A549 (cell line): ENCODE data around the gene SCPEP1. TPM values are rescaled to one million over a fixed set of nuclear protein-coding genes. Genes with fewer than 3 reads are reported as not detected.

ENCODE experiments used
- ATAC-seq, 2 experiments: fragments of 200-7000 bp in 1 of 2; fragments of >200 bp in 1 of 2; cut with Nextera tagmentation in 1 of 2; cut with Tn5 transposase in 1 of 2; 3 replicates each; pipeline versions ENCODE4 v1.8.0 to v1.9.1; 2018 to 2020; ENCODE audit warnings: mild to moderate bottlenecking in 1 of 2, moderate library complexity in 1 of 2
- CTCF ChIA-PET: fragments of 300-600 bp; sonication (Branson Sonifier 250); formaldehyde crosslinking; extraction: SDS; loops from one replicate; lab custom pipeline; 2021; ENCODE audit warnings: antibody characterized with exemption, inconsistent platforms; lab: Yijun Ruan, JAX
- POLR2A ChIA-PET: fragments of 350-600 bp; formaldehyde crosslinking; extraction: SDS; loops from one replicate; lab custom pipeline; 2021; ENCODE audit warnings: antibody characterized with exemption, inconsistent platforms; lab: Yijun Ruan, JAX
- DNase-seq, 2 experiments: peaks; one replicate each; pipeline versions ENCODE4 v3.0.0 to v3.0.0-alpha.2; 2011 to 2016; ENCODE audit warnings: low read depth in 1 of 2, low spot score in 1 of 2
- FAIRE-seq: peaks from 2 replicates; lab custom pipeline; 2011; peaks lifted over from hg19 to GRCh38; lab: Jason Lieb, UNC
- H3K27ac ChIP-seq, 2 experiments: fragments of >200 bp; sonication (Bioruptor Twin); formaldehyde crosslinking; 3 replicates each; pipeline ENCODE4 v1.5.1; 2016 to 2017
- H3K4me1 ChIP-seq: fragments of >200 bp; sonication (Bioruptor Twin); formaldehyde crosslinking; 3 replicates; pipeline ENCODE4 v1.6.1; 2016
- H3K4me2 ChIP-seq: fragments of >200 bp; sonication (Bioruptor Twin); formaldehyde crosslinking; 3 replicates; pipeline ENCODE4 v1.6.1; 2016
- H3K4me3 ChIP-seq: fragments of >200 bp; sonication (Bioruptor Twin); formaldehyde crosslinking; 3 replicates; pipeline ENCODE4 v1.5.1; 2016
- H3K9me3 ChIP-seq: fragments of >200 bp; sonication (Bioruptor Twin); formaldehyde crosslinking; 3 replicates; pipeline ENCODE4 v1.6.1; 2016
- CBX2 ChIP-seq: fragments of 200-600 bp; sonication (generic); IDR thresholded peaks from 2 replicates; pipeline ENCODE4 v1.6.1; 2016; ENCODE audit warnings: low read depth, mild to moderate bottlenecking, borderline replicate concordance
- CBX8 ChIP-seq: fragments of 200-600 bp; sonication (generic); IDR thresholded peaks from 2 replicates; pipeline ENCODE4 v1.6.1; 2016
- EHMT2 ChIP-seq: fragments of 200-600 bp; sonication (generic); IDR thresholded peaks from 2 replicates; pipeline ENCODE4 v1.6.1; 2016; ENCODE audit warnings: antibody characterized with exemption, low read depth, mild to moderate bottlenecking, moderate library complexity
- ELK1 ChIP-seq: fragments of 150-350 bp; IDR thresholded peaks from 2 replicates; pipeline ENCODE4 v1.6.1; 2014; ENCODE audit warnings: low read depth, mild to moderate bottlenecking, low read length
- EP300 ChIP-seq, 2 experiments: fragments of >200 bp; sonication (Bioruptor Twin); formaldehyde crosslinking; IDR thresholded peaks; 2 replicates in 1 of 2; 3 replicates in 1 of 2; pipeline ENCODE4 v1.6.1; 2016 to 2017
- FOSB ChIP-seq: fragments of 250-450 bp; sonication (Bioruptor Pico); IDR thresholded peaks from 2 replicates; pipeline ENCODE4 v1.5.0; 2020; ENCODE audit warnings: mild to moderate bottlenecking, moderate library complexity
- GATA3 ChIP-seq: IDR thresholded peaks from 2 replicates; pipeline ENCODE4 v1.6.1; 2012; ENCODE audit warnings: borderline replicate concordance
- HEYL ChIP-seq: fragments of 250-450 bp; sonication (Bioruptor Pico); IDR thresholded peaks from 2 replicates; pipeline ENCODE4 v1.8.0; 2021; ENCODE audit warnings: mild to moderate bottlenecking, moderate library complexity
- HOXB13 ChIP-seq: fragments of 250-450 bp; sonication (Bioruptor Pico); IDR thresholded peaks from 2 replicates; pipeline ENCODE4 v1.5.0; 2020; ENCODE audit warnings: low read depth, mild to moderate bottlenecking, moderate library complexity
- MAFK ChIP-seq: fragments of 450-650 bp; IDR thresholded peaks from 2 replicates; pipeline ENCODE4 v1.6.1; 2014; ENCODE audit not compliant: partially characterized antibody
- MAX ChIP-seq: IDR thresholded peaks from 2 replicates; pipeline ENCODE4 v1.6.1; 2012
- MAZ ChIP-seq: fragments of 150-350 bp; IDR thresholded peaks from 2 replicates; pipeline ENCODE4 v1.6.1; 2014; ENCODE audit warnings: antibody characterized with exemption, low read depth, low read length, borderline replicate concordance
- NFE2L2 ChIP-seq: fragments of 150-350 bp; conservative IDR thresholded peaks from 2 replicates; pipeline ENCODE4 v1.6.1; 2014; ENCODE audit warnings: low read length
- NR3C1 ChIP-seq: fragments of >200 bp; sonication (Bioruptor Twin); formaldehyde crosslinking; IDR thresholded peaks from 3 replicates; pipeline ENCODE4 v1.6.1; 2017
- PBX3 ChIP-seq: IDR thresholded peaks from 2 replicates; pipeline ENCODE4 v1.6.1; 2012
- PHF8 ChIP-seq: fragments of 200-600 bp; sonication (generic); IDR thresholded peaks from 2 replicates; pipeline ENCODE4 v1.6.1; 2016; ENCODE audit warnings: low read depth, mild to moderate bottlenecking, antibody characterized with exemption, moderate library complexity, borderline replicate concordance
- RARB ChIP-seq: fragments of 250-450 bp; sonication (Bioruptor Pico); IDR thresholded peaks from 2 replicates; pipeline ENCODE4 v1.8.0; 2021; ENCODE audit warnings: mild to moderate bottlenecking, moderate library complexity
- SREBF2 ChIP-seq: fragments of 450-650 bp; IDR thresholded peaks from 2 replicates; pipeline ENCODE4 v1.6.1; 2014; ENCODE audit warnings: mild to moderate bottlenecking, moderate library complexity
- TFCP2L1 ChIP-seq: fragments of 250-450 bp; sonication (Bioruptor Pico); IDR thresholded peaks from 2 replicates; pipeline ENCODE4 v1.5.0; 2021; ENCODE audit warnings: mild to moderate bottlenecking
- USF2 ChIP-seq: fragments of 450-650 bp; IDR thresholded peaks from 2 replicates; pipeline ENCODE4 v1.6.1; 2014; ENCODE audit warnings: antibody characterized with exemption
- ZC3H11A ChIP-seq: fragments of 450-650 bp; IDR thresholded peaks from 2 replicates; pipeline ENCODE4 v1.6.1; 2014; ENCODE audit warnings: antibody characterized with exemption, mild to moderate bottlenecking
- ZFP36 ChIP-seq: fragments of 450-650 bp; IDR thresholded peaks from 2 replicates; pipeline ENCODE4 v1.6.1; 2014; ENCODE audit warnings: borderline replicate concordance; ENCODE audit not compliant: partially characterized antibody
- ZNF302 ChIP-seq: fragments of 250-450 bp; sonication (Bioruptor Pico); IDR thresholded peaks from 2 replicates; pipeline ENCODE4 v1.9.0; 2021; ENCODE audit warnings: inconsistent platforms, mild to moderate bottlenecking, moderate library complexity
- WGBS: methylation state at CpG from one replicate; pipeline ENCODE4 v1.1.6; 2017; ENCODE audit errors: missing lambda C conversion rate; 5-methylcytosine and 5-hydroxymethylcytosine counted together
- polyA plus RNA-seq, 4 experiments: library from polyadenylated mRNA; depleted of rRNA in 3 of 4; stranded (reverse); fragments of >200 nt; fragmentation: RNase III in 1 of 4; extraction: RNeasy Plus Mini Kit Qiagen cat#74134 plus additional on column Dnase treatment in 1 of 4; gene quantifications; 2 replicates in 3 of 4; 3 replicates in 1 of 4; pipeline ENCODE4 v1.2.3, GENCODE V29; 2011 to 2017

SCPEP1 gene
- polyA plus RNA-seq, 2 of the 4 experiments (the other 2 are of a cell fraction): 44.5 to 45.0 TPM

GRCh38 chr17:57027852-57028251 is 49.9 kb downstream of the SCPEP1 start (continued):
- TF ChIP-seq RARB: no peak

- POLR2A ChIA-PET: no interaction called here
- 66% methylated on average over 8 of the region's 8 CpGs for WGBS
- DNase-seq: no peak
- CTCF ChIA-PET: interaction anchor here (0.6 to 1.1 kb wide), 4 partner anchors 26 to 341 kb away, joined by 3 to 4 read pairs (median 3); no protein-coding TSS in a partner anchor
- Histone ChIP-seq H3K9me3 (peaks cover 11% of the 10 kb centered on the region; the same call in 2 of the 3 replicates), H3K4me2 (no peak overlapping the region), H3K4me1 (peaks cover 5% of the 10 kb centered on the region; the same call in 1 of the 3 replicates), H3K27ac (no peak overlapping the region), H3K4me3 (no peak overlapping the region)
- ATAC-seq: no peak
- FAIRE-seq: no peak
- TF ChIP-seq USF2: no peak
These were observed 54.4 kb downstream of the SCPEP1 start for GRCh38 chr17:57032343-57032742.

- CTCF ChIA-PET: interaction anchor here (0.6 to 1.1 kb wide), 2 partner anchors 34 to 97 kb away, joined by 3 read pairs; no protein-coding TSS in a partner anchor
- H3K27ac ChIP-seq: no peak overlapping the region
These were observed 55.4 kb downstream of the SCPEP1 start for GRCh38 chr17:57033296-57033695.

GRCh38 chr17:57034807-57035754 is 57.1 kb downstream of the SCPEP1 start:
- 71% methylated on average over 10 of the region's 10 CpGs for WGBS
- Histone ChIP-seq H3K4me1 (peaks cover 5% of the 10 kb centered on the region; the same call in 1 of the 3 replicates), H3K9me3 (no peaks in the 10 kb centered on the region), H3K4me2 (no peak overlapping the region), H3K27ac (no peak overlapping the region), H3K4me3 (no peak overlapping the region)
- CTCF ChIA-PET: interaction anchor here (1.5 to 1.7 kb wide), 2 partner anchors 12 to 28 kb away, joined by 3 to 7 read pairs; no protein-coding TSS in a partner anchor
- DNase-seq: no peak
- ATAC-seq: no peak
- FAIRE-seq: no peak
- POLR2A ChIA-PET: interaction anchor here (0.7 kb wide), 1 partner anchor 50 kb away, joined by 4 read pairs; the partner anchor contains the start of gene AKAP1
- no peak for TF ChIP-seq ELK1
- TF ChIP-seq TFCP2L1: no peak
- no peak for TF ChIP-seq NR3C1

More at GRCh38 chr17:57033296-57033695, 55.4 kb downstream of the SCPEP1 start:
- no peak for ATAC-seq
- Histone ChIP-seq H3K4me1 (peaks cover 5% of the 10 kb centered on the region; the same call in 1 of the 3 replicates), H3K4me2 (no peak overlapping the region), H3K4me3 (no peak overlapping the region), H3K9me3 (peaks cover 6% of the 10 kb centered on the region; the same call in 2 of the 3 replicates)
- WGBS: 44% methylated on average over 3 of the region's 3 CpGs
- POLR2A ChIA-PET: no interaction called here
- no peak for FAIRE-seq
- no peak for DNase-seq
- TF ChIP-seq PHF8: no peak
- no peak for TF ChIP-seq ZC3H11A
- TF ChIP-seq MAX: no peak

- Histone ChIP-seq H3K9me3 (no peaks in the 10 kb centered on the region), H3K4me3 (no peak overlapping the region), H3K4me2 (peak overlapping the region; percentile 21; the same call in 1 of the 3 replicates), H3K27ac (no peak overlapping the region), H3K4me1 (peaks cover 5% of the 10 kb centered on the region; the same call in 1 of the 3 replicates)
- CTCF ChIA-PET: interaction anchor here (1.5 to 1.7 kb wide), 2 partner anchors 13 to 27 kb away, joined by 3 to 7 read pairs; no protein-coding TSS in a partner anchor
- FAIRE-seq (no peak), ATAC-seq (0 out of 6 replicates have a peak, but pooled peaks of 1 of the 2 experiments have one; percentile 21), DNase-seq (no peak)
- TF ChIP-seq ZFP36 (no peak), FOSB (no peak), MAZ (no peak), HEYL (CRISPR knock-in tag) (no peak), GATA3 (no peak), EP300 (IDR thresholded peaks at IDR 0.05) (no peak), ZNF302 (CRISPR knock-in tag) (no peak), NFE2L2 (no peak), SREBF2 (no peak), PBX3 (no peak), HOXB13 (no peak), MAFK (no peak), EHMT2 (no peak), MAX (no peak), CBX8 (no peak), CBX2 (no peak)
- POLR2A ChIA-PET: no interaction called here
- WGBS: 39% methylated on average over 4 of the region's 4 CpGs
These were observed 58.1 kb downstream of the SCPEP1 start for GRCh38 chr17:57035971-57036481.
